Skin epidermis (tissue), 12 donors: ENCODE data around the gene TULP4.

Source experiments
- H3K27ac ChIP-seq, 21 experiments: fragments of 200-600 bp; sonication (generic) in 11 of 21; one replicate each; pipeline ENCODE4 v1.5.0; 2020; ENCODE audit warnings: mild to moderate bottlenecking in 3 of 21, inconsistent platforms in 2 of 21, moderate library complexity in 2 of 21
- H3K4me3 ChIP-seq, 7 experiments: fragments of 200-600 bp; sonication (generic) in 2 of 7; one replicate each; pipeline ENCODE4 v1.5.0; 2020; ENCODE audit warnings: inconsistent platforms in 2 of 7, mild to moderate bottlenecking in 2 of 7, moderate library complexity in 1 of 7

Gene TULP4

GRCh38 chr6:158481690-158482473 lies 169.6 kb downstream of the TULP4 start:
- no peak overlapping the region for H3K4me3 ChIP-seq
- H3K27ac ChIP-seq, result no peak overlapping the region

- Histone ChIP-seq H3K4me3 (no peak overlapping the region), H3K27ac (no peak overlapping the region)
Measured at GRCh38 chr6:158485431-158485830, 173.2 kb downstream of the TULP4 start.

DNA sequence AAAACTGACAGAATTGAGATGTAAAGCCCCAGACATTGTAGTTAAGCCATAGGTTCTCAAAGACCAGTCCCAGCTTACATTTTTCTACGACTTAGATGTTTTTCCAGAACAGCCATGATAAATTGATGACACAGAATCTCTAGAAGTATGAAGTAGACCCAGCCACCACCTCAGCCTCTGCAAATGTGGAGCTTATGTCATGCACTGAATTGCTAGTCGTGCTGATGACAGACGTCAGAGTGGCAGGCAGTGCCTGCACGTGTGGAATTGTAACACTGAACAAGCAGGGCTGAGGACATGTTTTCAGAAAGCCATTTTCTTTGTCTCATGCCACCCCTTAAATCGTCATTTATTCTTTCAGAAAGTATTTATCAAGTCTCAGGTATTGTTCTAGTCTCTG lies 175.2 kb downstream of the TULP4 start:
- Histone ChIP-seq H3K27ac (peak overlapping the region in 3 of 21 experiments; percentile 8 to 21 (median 16)), H3K4me3 (no peak overlapping the region)

DNA sequence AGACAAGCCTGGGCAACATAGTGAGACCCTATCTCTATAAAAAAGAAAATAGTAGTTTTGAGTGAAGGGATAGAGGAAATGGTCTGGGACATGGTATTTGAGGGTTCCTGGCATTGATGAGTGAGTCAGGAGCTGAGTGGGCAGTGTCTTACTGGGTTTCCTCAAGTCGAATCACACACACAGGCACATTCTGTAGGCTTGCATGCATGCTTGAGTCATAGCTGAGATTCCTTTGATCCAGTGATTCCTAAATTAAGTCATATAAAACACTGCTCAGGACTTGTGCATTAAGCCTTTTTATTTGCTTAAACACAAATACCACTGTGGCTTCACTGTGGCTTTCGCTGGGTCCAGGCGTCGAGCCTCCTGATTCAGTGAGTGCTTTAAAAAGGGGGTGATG lies 175.8 kb downstream of the TULP4 start:
- H3K27ac ChIP-seq, result peak overlapping the region in 3 of 21 experiments; percentile 8 to 21 (median 16)

DNA sequence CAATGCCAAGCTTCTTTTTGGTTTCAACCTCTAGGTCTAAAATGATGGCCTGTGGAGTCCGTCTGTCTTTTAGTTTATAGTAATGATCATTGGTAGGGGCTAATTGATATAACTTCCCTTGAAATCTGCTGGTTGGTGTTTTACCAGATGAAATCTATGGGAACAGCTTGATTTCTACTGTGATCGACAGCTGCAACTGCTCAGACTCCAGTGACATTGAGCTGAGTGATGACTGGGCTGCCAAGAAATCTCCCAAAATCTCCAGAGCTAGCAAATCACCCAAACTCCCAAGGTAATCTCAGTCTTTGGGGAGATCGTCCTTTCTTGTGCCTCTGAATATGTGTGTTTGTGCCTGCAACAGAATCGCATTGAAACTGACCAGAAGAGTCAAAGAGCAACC lies 177.2 kb downstream of the TULP4 start:
- Histone ChIP-seq H3K27ac (no peak overlapping the region), H3K4me3 (no peak overlapping the region)

More for the DNA sequence above, 175.8 kb downstream of the TULP4 start:
- no peak overlapping the region for H3K4me3 ChIP-seq

DNA sequence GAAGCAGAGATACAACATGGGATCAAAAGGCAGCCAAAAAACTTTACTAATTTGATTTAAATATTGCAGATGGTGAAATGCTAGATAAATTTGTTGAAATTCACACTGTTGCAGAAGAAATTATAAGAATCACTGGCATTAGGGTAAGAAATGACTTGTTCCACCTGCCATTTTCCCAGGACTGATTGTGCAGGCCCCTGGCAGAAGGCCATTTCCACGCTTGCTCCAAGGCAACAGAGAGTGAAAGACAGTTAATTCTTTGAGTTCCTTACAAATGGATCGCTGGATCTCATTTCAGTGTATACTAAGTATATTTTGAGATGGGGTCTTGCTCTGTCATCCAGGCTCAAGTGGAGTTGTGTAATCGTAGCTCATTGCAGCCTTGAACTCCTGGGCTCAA lies 180.6 kb downstream of the TULP4 start:
- H3K27ac ChIP-seq, result no peak overlapping the region
- no peak overlapping the region for H3K4me3 ChIP-seq

DNA sequence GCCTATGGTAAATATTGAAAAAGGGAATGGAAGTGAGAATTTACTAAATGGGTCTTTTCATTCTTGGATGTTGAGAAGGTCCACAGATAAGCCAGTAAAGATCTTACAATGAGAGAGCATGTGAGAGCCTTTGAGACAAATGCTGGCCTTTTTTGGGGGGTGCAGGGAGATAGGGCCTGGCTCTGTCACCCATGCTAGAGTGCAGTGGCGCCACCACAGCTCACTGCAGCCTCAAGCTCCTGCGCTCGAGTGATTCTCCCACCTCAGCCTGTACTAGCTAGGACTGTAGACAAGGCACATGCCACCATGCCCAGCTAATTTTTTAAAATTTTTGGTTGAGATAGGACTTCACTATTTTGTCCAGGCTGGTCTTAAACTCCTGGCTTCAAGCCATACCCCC lies 184.4 kb downstream of the TULP4 start:
- H3K4me3 ChIP-seq, result no peak overlapping the region
- H3K27ac ChIP-seq, result no peak overlapping the region

- Histone ChIP-seq H3K27ac (no peak overlapping the region), H3K4me3 (no peak overlapping the region)
Measured at GRCh38 chr6:158497620-158498019, 185.4 kb downstream of the TULP4 start.

- H3K4me3 ChIP-seq, result no peak overlapping the region
- no peak overlapping the region for H3K27ac ChIP-seq
Measured at GRCh38 chr6:158498362-158498761, 186.1 kb downstream of the TULP4 start.

DNA sequence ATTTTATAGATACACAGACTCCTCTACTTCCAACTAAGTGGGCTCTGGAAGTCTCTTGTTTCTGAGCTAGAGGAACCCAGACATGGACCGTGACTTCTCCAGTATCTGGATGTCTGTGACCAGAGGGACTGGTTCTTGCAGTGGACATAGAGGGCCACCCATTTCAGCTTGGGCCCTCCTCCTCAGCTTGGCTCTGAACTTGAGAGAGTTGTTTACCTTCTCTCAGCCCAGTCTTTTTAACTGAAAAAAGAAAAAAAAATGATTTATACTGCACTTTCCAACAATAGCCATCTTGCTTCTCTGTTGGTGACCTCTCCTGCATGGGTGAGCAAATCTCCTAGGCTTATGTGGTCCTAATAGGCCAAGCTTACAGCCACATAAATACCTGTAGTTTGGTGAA lies 187.3 kb downstream of the TULP4 start:
- H3K27ac ChIP-seq, result no peak overlapping the region
- H3K4me3 ChIP-seq, result no peak overlapping the region

DNA sequence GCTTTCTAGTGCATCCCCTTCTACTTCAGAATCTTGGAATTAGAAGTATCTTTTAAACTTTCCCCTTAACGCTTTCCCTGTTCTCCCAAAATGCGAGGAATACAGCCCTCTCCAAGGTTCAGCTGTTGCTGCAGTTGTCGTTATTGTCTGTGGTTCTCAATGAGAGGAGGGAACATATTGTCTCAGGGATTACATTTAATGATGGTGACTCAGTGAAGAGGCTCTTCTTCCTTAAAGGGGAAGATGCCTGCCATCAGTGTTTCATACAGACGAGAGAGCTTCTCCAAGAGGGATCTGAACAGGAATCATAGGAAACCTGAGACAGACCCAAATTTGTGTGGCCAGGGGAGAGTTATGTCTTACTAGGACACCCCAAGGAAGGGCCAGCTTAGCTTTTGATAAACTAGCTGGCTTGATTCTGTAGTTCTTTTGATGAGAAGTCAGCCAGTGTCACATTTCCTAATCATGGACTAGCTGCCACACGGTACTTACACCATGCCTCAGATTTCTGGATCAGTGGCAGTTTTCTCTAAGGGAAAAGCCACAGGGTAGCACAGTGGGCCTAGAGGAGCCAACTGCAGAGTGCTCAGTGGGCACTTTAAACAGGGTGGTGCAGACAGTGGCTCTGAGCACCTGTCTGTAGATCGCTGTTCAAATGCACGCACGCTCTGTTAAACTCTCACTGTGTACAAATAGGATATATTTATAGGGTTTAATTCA lies 187.9 kb downstream of the TULP4 start:
- Histone ChIP-seq H3K27ac (no peak overlapping the region), H3K4me3 (no peak overlapping the region)

- H3K27ac ChIP-seq, result no peak overlapping the region
Measured at GRCh38 chr6:158501360-158502262, 189.3 kb downstream of the TULP4 start.

DNA sequence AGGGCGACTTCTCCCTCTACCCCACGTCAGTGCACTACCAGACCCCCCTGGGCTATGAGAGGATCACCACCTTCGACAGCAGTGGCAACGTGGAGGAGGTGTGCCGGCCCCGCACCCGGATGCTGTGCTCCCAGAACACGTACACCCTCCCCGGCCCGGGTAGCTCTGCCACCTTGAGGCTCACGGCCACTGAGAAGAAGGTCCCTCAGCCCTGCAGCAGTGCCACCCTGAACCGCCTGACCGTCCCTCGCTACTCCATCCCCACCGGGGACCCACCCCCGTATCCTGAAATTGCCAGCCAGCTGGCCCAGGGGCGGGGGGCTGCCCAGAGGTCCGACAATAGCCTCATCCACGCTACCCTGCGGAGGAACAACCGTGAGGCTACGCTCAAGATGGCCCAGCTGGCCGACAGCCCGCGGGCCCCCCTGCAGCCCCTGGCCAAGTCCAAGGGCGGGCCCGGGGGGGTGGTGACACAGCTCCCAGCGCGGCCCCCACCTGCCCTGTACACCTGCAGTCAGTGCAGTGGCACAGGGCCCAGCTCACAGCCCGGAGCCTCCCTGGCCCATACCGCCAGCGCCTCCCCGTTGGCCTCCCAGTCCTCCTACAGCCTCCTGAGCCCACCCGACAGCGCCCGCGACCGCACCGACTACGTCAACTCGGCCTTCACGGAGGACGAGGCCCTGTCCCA lies 190.1 kb downstream of the TULP4 start:
- Histone ChIP-seq H3K4me3 (no peak overlapping the region), H3K27ac (no peak overlapping the region)

More at GRCh38 chr6:158501360-158502262, 189.3 kb downstream of the TULP4 start:
- no peak overlapping the region for H3K4me3 ChIP-seq

DNA sequence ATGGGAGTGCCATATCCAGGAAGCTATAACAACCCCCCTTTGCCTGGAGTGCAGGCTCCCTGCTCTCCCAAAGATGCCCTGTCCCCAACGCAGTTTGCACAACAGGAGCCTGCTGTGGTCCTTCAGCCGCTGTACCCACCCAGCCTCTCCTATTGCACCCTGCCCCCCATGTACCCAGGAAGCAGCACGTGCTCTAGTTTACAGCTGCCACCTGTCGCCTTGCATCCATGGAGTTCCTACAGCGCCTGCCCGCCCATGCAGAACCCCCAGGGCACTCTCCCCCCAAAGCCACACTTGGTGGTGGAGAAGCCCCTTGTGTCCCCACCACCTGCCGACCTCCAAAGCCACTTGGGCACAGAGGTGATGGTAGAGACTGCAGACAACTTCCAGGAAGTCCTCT lies 191.0 kb downstream of the TULP4 start:
- H3K4me3 ChIP-seq, result no peak overlapping the region
- no peak overlapping the region for H3K27ac ChIP-seq

DNA sequence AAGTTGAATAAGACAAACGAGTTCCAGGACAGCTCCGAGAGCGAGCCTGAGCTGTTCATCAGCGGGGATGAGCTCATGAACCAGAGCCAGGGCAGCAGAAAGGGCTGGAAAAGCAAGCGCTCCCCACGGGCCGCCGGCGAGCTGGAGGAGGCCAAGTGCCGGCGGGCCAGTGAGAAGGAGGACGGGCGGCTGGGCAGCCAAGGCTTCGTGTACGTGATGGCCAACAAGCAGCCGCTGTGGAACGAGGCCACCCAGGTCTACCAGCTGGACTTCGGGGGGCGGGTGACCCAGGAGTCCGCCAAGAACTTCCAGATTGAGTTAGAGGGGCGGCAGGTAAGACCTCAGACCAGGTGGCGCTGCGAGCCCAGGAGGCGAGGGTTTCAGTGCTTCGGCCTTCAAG lies 191.6 kb downstream of the TULP4 start:
- H3K27ac ChIP-seq, result no peak overlapping the region
- no peak overlapping the region for H3K4me3 ChIP-seq

- Histone ChIP-seq H3K4me3 (no peak overlapping the region), H3K27ac (no peak overlapping the region)
Measured at GRCh38 chr6:158505194-158505593, 192.9 kb downstream of the TULP4 start.

DNA sequence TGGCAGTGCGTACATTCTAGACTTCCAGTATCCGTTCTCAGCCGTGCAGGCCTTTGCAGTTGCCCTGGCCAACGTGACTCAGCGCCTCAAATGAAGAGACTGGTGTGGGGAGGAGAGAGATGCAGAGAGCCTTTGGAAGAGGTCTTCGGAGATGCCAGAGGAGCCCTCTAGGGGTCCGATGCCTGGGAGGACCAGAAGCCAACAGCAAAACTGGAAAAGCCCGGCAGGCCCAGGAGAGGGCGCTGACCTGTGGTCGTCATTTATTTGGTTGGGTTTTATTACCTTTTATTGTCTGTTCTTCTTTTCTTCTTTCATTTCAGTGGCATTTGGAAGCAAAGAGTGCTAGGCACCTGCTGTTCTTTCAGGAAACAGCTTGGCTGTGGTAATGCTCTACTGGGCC lies 194.3 kb downstream of the TULP4 start:
- Histone ChIP-seq H3K4me3 (no peak overlapping the region), H3K27ac (no peak overlapping the region)

DNA sequence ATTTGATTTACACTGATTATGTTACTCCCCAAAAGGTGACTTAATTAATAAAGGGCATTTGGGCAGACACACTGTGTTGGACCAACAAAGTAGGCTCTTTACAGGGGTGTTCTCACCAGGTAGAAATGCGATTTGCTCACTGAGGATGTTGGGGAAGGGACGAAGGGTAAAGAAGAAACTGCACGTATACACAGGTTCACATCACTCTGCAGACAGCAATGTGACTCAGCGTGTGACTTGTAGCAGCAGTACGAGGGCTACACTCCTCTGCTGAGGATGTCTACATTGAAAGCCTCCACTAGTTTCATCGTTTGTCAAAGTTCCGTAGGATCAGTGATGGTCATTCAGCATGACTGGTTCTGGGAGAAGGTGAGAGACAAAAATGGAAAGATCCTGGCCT lies 194.9 kb downstream of the TULP4 start:
- no peak overlapping the region for H3K27ac ChIP-seq

DNA sequence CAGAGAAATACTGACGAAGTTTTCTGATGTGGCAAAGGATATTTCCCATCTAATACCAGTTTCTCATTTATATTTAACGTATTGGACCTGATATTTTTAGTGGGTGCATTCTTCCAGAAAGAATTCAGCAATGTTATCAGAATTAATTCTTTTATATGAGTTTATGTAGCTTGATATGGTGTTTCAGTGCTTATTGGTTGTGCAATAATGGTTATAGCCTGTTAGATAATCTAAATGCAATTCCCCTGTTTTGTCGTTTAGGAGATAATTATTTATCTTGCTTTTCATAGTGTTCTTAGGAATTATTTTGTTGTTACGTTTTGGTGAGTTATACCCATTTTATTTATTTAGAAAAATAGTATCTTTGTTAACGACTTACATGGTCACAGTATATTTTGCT lies 196.2 kb downstream of the TULP4 start:
- Histone ChIP-seq H3K27ac (no peak overlapping the region), H3K4me3 (no peak overlapping the region)

More for the DNA sequence above, 194.9 kb downstream of the TULP4 start:
- no peak overlapping the region for H3K4me3 ChIP-seq

- H3K4me3 ChIP-seq, result no peak overlapping the region
- H3K27ac ChIP-seq, result no peak overlapping the region
Measured at GRCh38 chr6:158509465-158509864, 197.2 kb downstream of the TULP4 start.
